ENCODE data around the gene PARS2. TPM values are rescaled to one million over a fixed set of nuclear protein-coding genes. Genes with fewer than 3 reads are reported as not detected.

PARS2 gene
- total and polyA plus RNA-seq, 4 donors, result 1.2 to 3.0 (median 2.3) TPM

GRCh38 chr1:54800899-54801759 lies 36.8 kb upstream of the PARS2 start, which contains the start of gene TTC22:
TSS of gene TTC22 (minus strand) at chr1:54801323. CDS start at chr1:54801163, 160 bp downstream.
- DNase-seq, result no peak
- H3K4me3 ChIP-seq (ENCODE audit: low read length in 2 of 2), result no peak within 1 kb of the TSS
- H3K27me3 ChIP-seq (ENCODE audit: control insufficient read depth in 1 of 2, insufficient read depth in 2 of 2, low read length in 1 of 2), result no peaks in the 10 kb centered on the region
- no peaks in the 10 kb centered on the region for H3K36me3 ChIP-seq (ENCODE audit: control insufficient read depth in 1 of 2, insufficient read depth in 2 of 2, low read length in 1 of 2)
- no peaks in the 10 kb centered on the region for H3K4me1 ChIP-seq (ENCODE audit: control insufficient read depth in 1 of 2, insufficient read depth in 2 of 2, low read length in 2 of 2)
- no peaks in the 10 kb centered on the region for H3K9me3 ChIP-seq (ENCODE audit: control insufficient read depth, low read length)
- 8 to 9% methylated on average over 57 to 58 of the region's 58 CpGs for WGBS, 2 donors
- H3K27ac ChIP-seq (ENCODE audit: low read depth in 1 of 2, low read length in 2 of 2), result no peak within 1 kb of the TSS
- intact Hi-C loops (cut with DNase I), result no loop called here
- ATAC-seq (ENCODE audit: low FRiP score), result no peak

GRCh38 chr1:54800041-54800898 lies 35.9 kb upstream of the PARS2 start:
- DNase-seq (no peak), ATAC-seq (ENCODE audit: low FRiP score) (no peak)
- H3K4me1 ChIP-seq (ENCODE audit: control insufficient read depth in 1 of 2, insufficient read depth in 2 of 2, low read length in 2 of 2), result no peaks in the 10 kb centered on the region
- no peaks in the 10 kb centered on the region for H3K36me3 ChIP-seq (ENCODE audit: control insufficient read depth in 1 of 2, insufficient read depth in 2 of 2, low read length in 1 of 2)
- intact Hi-C loops (cut with DNase I), result no loop called here
- no peak overlapping the region for H3K4me3 ChIP-seq (ENCODE audit: low read length in 2 of 2)
- 28 to 30% methylated on average over 39 of the region's 39 CpGs for WGBS, 2 donors
- no peaks in the 10 kb centered on the region for H3K9me3 ChIP-seq (ENCODE audit: control insufficient read depth, low read length)
- no peak overlapping the region for H3K27ac ChIP-seq (ENCODE audit: low read depth in 1 of 2, low read length in 2 of 2)
- no peaks in the 10 kb centered on the region for H3K27me3 ChIP-seq (ENCODE audit: control insufficient read depth in 1 of 2, insufficient read depth in 2 of 2, low read length in 1 of 2)

- intact Hi-C loops (cut with DNase I), result no loop called here
- H3K4me1 ChIP-seq (ENCODE audit: control insufficient read depth in 1 of 2, insufficient read depth in 2 of 2, low read length in 2 of 2), result no peaks in the 10 kb centered on the region
- ATAC-seq (ENCODE audit: low FRiP score) (no peak), DNase-seq (no peak)
- H3K4me3 ChIP-seq (ENCODE audit: low read length in 2 of 2), result no peak overlapping the region
- WGBS, 2 donors, result 81% methylated on average over 6 of the region's 6 CpGs
- no peaks in the 10 kb centered on the region for H3K36me3 ChIP-seq (ENCODE audit: control insufficient read depth in 1 of 2, insufficient read depth in 2 of 2, low read length in 1 of 2)
- no peaks in the 10 kb centered on the region for H3K9me3 ChIP-seq (ENCODE audit: control insufficient read depth, low read length)
- H3K27me3 ChIP-seq (ENCODE audit: control insufficient read depth in 1 of 2, insufficient read depth in 2 of 2, low read length in 1 of 2), result no peaks in the 10 kb centered on the region
- no peak overlapping the region for H3K27ac ChIP-seq (ENCODE audit: low read depth in 1 of 2, low read length in 2 of 2)
Measured at GRCh38 chr1:54798769-54799641, 34.7 kb upstream of the PARS2 start.

GRCh38 chr1:54798206-54798605 lies 33.9 kb upstream of the PARS2 start:
- 76 to 85% methylated on average over 3 of the region's 3 CpGs for WGBS, 2 donors
- DNase-seq (no peak), ATAC-seq (ENCODE audit: low FRiP score) (no peak)
- H3K9me3 ChIP-seq (ENCODE audit: control insufficient read depth, low read length), result no peaks in the 10 kb centered on the region
- no peak overlapping the region for H3K4me3 ChIP-seq (ENCODE audit: low read length in 2 of 2)
- no peaks in the 10 kb centered on the region for H3K27me3 ChIP-seq (ENCODE audit: control insufficient read depth in 1 of 2, insufficient read depth in 2 of 2, low read length in 1 of 2)
- intact Hi-C loops (cut with DNase I), result no loop called here
- no peaks in the 10 kb centered on the region for H3K36me3 ChIP-seq (ENCODE audit: control insufficient read depth in 1 of 2, insufficient read depth in 2 of 2, low read length in 1 of 2)
- no peaks in the 10 kb centered on the region for H3K4me1 ChIP-seq (ENCODE audit: control insufficient read depth in 1 of 2, insufficient read depth in 2 of 2, low read length in 2 of 2)
- H3K27ac ChIP-seq (ENCODE audit: low read depth in 1 of 2, low read length in 2 of 2), result no peak overlapping the region

- intact Hi-C loops (cut with DNase I), result no loop called here
Measured at GRCh38 chr1:54796902-54797301, 32.6 kb upstream of the PARS2 start.

GRCh38 chr1:54795841-54796468 lies 31.6 kb upstream of the PARS2 start:
- Histone ChIP-seq H3K9me3 (ENCODE audit: control insufficient read depth, low read length) (peaks cover 4% of the 10 kb centered on the region), H3K4me1 (ENCODE audit: control insufficient read depth in 1 of 2, insufficient read depth in 2 of 2, low read length in 2 of 2) (no peaks in the 10 kb centered on the region), H3K36me3 (ENCODE audit: control insufficient read depth in 1 of 2, insufficient read depth in 2 of 2, low read length in 1 of 2) (no peaks in the 10 kb centered on the region), H3K4me3 (ENCODE audit: low read length in 2 of 2) (no peak overlapping the region), H3K27ac (ENCODE audit: low read depth in 1 of 2, low read length in 2 of 2) (no peak overlapping the region), H3K27me3 (ENCODE audit: control insufficient read depth in 1 of 2, insufficient read depth in 2 of 2, low read length in 1 of 2) (no peaks in the 10 kb centered on the region)
- 92% methylated on average over 18 of the region's 18 CpGs for WGBS, 2 donors
- ATAC-seq (ENCODE audit: low FRiP score), result no peak
- peak in 1 of 2 donors; percentile 70 for DNase-seq
- intact Hi-C loops (cut with DNase I), result no loop called here

More at GRCh38 chr1:54796902-54797301, 32.6 kb upstream of the PARS2 start:
- WGBS, 2 donors, result 89 to 91% methylated on average over 2 of the region's 2 CpGs
- DNase-seq, result no peak
- ATAC-seq (ENCODE audit: low FRiP score), result no peak
- Histone ChIP-seq H3K9me3 (ENCODE audit: control insufficient read depth, low read length) (peaks cover 2% of the 10 kb centered on the region), H3K27ac (ENCODE audit: low read depth in 1 of 2, low read length in 2 of 2) (no peak overlapping the region), H3K4me1 (ENCODE audit: control insufficient read depth in 1 of 2, insufficient read depth in 2 of 2, low read length in 2 of 2) (no peaks in the 10 kb centered on the region), H3K4me3 (ENCODE audit: low read length in 2 of 2) (no peak overlapping the region), H3K27me3 (ENCODE audit: control insufficient read depth in 1 of 2, insufficient read depth in 2 of 2, low read length in 1 of 2) (no peaks in the 10 kb centered on the region), H3K36me3 (ENCODE audit: control insufficient read depth in 1 of 2, insufficient read depth in 2 of 2, low read length in 1 of 2) (no peaks in the 10 kb centered on the region)

- ATAC-seq (ENCODE audit: low FRiP score) (no peak), DNase-seq (no peak)
- Histone ChIP-seq H3K27me3 (ENCODE audit: control insufficient read depth in 1 of 2, insufficient read depth in 2 of 2, low read length in 1 of 2) (no peaks in the 10 kb centered on the region), H3K4me3 (ENCODE audit: low read length in 2 of 2) (no peak overlapping the region), H3K27ac (ENCODE audit: low read depth in 1 of 2, low read length in 2 of 2) (no peak overlapping the region), H3K36me3 (ENCODE audit: control insufficient read depth in 1 of 2, insufficient read depth in 2 of 2, low read length in 1 of 2) (no peaks in the 10 kb centered on the region), H3K4me1 (ENCODE audit: control insufficient read depth in 1 of 2, insufficient read depth in 2 of 2, low read length in 2 of 2) (no peaks in the 10 kb centered on the region), H3K9me3 (ENCODE audit: control insufficient read depth, low read length) (peaks cover 4% of the 10 kb centered on the region)
- intact Hi-C loops (cut with DNase I), result no loop called here
- WGBS, 2 donors, result 56 to 69% methylated on average over 4 of the region's 4 CpGs
Measured at GRCh38 chr1:54795356-54795665, 31.0 kb upstream of the PARS2 start.

All from aorta (tissue), 5 donors.